HG03558 (cell line): ENCODE data around the gene GBF1.
"Not testable (repeated sequence)": the region's sequence is repeated elsewhere in the genome, so short reads cannot be mapped to it uniquely, and the experiment has no call there.

Experiments used
- ATAC-seq: cut with Tn5 transposase; IDR thresholded peaks from one replicate; pipeline ENCODE4 v1.9.1; 2021; ENCODE audit warnings: moderate number of reproducible peaks; ENCODE audit not compliant: unreplicated experiment; ENCODE audit errors: extremely low read depth

The GBF1 gene

DNA sequence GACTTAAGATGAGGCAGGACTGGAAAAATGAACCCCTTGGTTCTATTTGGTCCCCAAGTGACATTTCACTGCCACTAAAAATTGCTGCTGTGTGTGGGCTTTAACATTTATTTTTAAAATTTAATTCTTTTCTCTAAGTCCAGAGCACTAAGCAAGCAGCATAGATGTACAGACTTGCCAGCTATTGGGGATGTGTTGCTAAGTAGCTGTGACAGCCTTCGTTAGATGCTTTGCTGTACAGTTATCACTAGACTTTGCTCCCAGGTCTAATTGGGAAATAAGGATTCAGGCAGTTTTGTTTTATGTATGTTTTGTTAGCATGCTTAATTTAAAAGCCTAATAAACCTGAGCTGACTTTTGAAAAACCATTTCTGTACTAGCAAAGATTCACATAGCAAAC lies 51.8 kb downstream of the GBF1 start:
- ATAC-seq = no peak

DNA sequence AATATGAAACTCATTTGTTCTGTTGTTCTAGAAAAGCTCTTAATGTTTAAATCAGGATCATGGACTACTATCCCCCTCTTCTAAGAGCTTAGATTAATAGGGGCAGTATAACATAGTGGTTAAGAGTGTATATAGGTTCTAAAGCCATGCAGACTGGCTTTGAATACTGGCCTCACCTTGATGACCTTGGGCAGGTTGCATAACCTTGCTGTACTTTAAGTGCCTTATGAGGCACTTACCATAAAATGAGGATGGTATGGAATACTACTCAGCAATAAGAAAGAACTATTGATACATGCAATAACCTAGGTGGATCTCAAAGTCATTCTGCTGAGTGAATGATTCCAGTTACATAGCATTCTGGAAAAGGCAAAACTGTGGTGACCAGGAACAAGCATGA lies 53.6 kb downstream of the GBF1 start:
- ATAC-seq = no peak

DNA sequence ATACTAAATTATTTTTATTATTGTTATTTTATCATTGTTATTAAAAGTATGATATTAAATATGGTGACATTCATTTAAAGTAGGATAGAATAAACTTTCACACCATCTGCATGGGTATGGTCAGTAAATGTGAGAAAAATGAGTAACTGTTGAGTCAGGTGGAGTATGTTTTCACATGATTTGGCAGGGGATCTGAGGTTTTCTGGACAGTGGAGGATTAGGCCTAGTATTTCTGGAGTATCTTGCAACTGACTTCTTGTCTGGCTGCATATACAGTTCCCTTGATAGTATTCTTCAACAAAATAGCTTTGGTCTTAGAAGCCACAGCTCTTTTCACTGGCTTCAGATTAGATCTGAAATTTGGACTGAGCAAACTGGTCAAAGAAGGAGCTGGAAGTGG lies 54.5 kb downstream of the GBF1 start:
- ATAC-seq = no peak

DNA sequence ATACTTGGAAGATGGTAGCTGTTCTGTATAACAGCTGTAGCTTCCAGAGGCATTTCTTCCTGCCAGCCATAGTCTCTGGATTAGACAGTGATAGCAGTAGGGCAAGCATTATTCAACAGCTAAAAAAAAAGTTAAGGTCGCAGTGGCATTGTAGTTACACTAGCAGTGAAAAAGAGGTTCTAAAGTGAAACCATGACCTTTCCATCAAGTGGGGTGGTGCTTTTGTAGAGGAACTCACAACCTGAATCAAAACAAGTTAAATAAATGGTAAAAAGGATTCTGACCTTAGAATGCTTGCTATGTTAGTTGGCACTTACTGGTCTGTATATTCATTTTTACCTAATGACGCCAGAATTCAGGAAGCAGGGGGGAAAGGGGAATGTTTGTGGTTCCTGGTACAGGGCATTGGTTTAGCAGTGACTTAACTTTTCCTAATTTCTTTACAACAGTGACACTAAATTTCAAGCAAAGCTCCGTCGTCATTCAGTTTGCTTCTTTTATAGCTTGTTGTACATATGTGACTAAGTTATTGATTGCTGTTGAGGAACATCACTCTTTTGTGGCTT lies 55.0 kb downstream of the GBF1 start:
- ATAC-seq = no peak

DNA sequence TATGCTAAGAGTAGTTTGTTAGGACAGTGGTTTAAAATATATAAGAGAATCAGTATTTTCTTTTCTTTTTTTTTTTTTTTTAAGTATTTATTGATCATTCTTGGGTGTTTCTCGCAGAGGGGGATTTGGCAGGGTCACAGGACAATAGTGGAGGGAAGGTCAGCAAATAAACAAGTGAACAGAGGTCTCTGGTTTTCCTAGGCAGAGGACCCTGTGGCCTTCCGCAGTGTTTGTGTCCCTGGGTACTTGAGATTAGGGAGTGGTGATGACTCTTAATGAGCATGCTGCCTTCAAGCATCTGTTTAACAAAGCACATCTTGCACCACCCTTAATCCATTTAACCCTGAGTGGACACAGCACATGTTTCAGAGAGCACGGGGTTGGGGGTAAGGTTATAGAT lies 55.6 kb downstream of the GBF1 start:
- ATAC-seq = not testable (repeated sequence)

DNA sequence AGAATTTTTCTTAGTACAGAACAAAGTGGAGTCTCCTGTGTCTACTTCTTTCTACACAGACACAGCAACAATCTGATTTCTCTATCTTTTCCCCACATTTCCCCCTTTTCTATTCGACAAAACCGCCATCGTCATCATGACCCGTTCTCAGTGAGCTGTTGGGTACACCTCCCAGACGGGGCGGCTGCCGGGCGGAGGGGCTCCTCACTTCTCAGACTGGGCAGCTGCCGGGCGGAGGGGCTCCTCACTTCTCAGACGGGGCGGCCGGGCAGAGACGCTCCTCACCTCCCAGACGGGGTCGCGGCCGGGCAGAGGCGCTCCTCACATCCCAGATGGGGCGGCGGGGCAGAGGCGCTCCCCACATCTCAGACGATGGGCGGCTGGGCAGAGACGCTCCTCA lies 56.0 kb downstream of the GBF1 start:
- not testable (repeated sequence) for ATAC-seq

DNA sequence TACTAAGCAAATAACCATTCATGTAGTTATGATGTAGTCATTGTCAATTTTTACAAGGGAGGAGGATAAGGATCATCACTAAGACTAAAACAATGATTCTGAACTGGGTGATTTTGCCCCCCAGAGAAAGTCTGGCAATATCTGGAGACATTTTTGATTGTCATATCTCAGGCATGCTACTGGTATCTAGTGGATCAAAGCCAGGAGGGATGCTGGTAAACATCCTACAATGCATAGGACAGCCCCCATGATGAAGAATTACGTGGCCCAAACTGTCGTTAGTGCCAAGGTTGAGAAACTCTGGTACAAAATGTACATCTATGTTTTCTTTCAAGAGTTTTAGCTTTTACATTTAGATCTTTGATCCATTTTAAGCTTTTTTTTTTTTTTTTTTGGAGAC lies 57.3 kb downstream of the GBF1 start:
- ATAC-seq = no peak

DNA sequence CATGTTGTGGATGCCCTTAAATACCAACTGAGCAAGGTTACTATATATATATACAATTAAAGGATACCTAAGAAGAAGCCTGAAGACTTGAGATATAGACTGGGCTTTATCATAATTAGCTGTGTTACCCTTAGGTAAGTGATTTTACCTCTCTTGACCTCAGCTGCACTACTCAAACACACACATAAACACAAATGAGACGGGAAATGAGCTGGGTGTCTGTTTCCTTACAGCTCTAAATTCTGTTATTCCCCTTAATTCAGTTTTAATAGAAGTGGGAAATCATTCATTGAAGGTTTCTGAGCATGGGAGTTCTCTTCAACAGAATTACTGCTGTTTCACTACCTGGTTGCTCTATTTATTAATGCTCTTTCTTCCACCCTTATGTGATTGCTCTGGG lies 60.7 kb downstream of the GBF1 start:
- no peak for ATAC-seq

DNA sequence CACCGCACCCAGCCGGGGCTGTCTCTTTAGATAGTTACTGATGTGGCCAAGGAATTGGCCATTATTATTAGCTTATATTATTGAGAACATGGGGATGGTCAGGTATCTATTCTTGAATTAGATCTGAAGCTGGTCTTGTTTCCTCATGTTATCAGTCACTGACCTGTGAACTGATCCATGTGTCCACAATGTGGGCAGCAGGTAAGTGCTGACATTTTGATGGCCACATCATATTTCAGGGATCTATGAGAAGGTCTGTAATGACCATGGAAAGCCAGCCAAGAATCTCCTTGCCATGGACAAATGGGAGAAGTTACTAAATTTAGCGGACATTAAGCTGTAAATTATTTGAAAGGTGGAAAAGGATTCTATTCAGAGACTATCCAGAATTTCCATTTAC lies 61.4 kb downstream of the GBF1 start:
- ATAC-seq = no peak

DNA sequence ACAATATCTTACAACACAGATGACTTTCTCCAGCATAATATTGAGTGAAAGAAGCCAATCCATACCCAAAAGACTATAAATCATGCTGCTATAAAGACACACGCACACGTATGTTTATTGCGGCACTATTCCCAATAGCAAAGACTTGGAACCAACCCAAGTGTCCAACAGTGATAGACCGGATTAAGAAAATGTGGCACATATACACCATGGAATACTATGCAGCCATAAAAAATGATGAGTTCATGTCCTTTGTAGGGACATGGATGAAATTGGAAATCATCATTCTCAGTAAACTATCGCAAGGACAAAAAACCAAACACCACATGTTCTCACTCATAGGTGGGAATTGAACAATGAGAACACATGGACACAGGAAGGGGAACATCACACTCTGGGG lies 63.0 kb downstream of the GBF1 start:
- ATAC-seq = not testable (repeated sequence)

DNA sequence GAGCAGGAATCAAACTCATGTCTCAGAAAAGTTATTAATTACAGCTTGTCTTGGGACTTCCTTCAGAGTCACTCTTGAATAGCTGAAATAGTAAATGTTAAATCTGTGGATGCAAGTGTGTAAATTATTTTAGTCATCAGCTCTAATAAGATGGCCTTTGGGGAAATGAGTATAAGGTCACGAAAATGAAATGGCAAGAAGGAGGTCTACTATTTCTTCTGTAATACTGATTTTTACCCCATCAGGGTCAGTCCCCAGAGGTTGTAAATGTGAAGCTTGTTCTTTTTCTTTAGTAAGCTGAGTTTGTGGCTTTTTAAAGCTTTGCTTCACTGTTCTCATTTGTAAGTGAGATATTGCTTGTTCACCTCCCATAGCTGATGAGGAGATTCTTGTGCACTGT lies 63.9 kb downstream of the GBF1 start:
- ATAC-seq = no peak

DNA sequence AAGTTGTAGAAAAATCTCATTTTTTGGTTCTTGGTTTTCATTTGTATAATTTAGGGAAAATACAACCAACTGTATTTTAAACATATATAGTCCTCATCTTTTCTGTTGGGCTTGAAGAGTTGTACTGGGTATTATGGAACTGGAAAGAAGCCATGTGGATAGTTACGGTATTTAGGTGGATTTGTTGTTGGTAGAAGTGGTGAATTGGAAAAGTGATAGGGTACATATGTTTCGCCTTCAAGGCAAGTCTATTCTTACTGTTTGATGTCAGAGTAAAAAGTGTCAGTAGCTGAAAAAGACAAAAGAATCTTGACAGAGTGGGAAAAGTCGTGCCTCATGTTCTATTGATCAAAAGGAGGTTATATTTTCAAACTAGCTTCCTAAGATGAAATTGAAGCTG lies 64.6 kb downstream of the GBF1 start:
- ATAC-seq = no peak

DNA sequence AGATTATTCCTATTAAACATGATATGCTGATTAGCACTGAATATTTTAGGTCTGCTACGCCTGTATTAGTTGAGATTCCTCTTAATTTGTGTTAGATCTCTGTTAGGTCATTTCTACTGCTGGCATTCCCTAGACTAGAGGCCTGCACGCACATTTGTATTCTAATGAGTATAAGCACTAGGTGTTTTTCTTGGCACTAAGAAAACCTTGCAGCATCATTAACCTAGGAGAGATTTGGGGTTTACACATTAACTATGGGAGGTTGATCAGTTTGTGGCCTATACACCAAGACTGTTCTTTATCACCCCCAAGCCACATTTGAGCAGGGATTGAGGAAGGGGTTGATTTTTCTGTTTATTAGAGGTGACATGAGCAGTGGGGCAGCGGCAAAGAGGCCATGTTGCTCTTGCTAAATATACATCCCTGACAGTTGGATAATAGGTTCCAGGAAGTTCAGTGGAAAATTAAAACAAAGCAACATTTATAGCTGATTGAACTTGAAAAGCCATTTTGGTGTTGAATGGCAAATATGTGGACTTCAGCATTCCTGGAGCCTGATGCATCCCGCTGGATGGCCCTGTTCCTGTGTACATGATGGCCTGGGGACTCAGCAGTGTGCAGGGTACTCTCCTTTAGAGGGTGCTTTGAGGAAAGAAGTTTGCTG lies 65.2 kb downstream of the GBF1 start:
- no peak for ATAC-seq

DNA sequence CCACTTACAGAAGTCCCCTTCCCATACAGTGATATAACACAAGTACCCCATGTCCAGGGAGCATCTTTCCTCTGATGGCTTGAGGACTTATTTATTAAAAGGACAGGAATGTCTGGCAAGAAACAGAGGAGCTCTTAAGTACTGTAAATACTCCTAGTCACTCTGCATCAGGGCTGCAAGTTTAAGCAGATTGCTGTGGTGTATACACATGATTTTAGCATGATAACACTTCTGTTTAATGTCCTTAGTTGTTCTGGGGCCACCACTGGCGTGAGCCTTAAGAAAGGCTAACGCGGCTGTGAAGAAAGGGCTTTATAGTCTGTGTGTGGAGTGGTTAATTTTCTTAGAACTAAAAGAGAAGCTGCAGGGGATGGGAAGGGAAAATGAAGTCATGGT lies 65.7 kb downstream of the GBF1 start:
- ATAC-seq = no peak

DNA sequence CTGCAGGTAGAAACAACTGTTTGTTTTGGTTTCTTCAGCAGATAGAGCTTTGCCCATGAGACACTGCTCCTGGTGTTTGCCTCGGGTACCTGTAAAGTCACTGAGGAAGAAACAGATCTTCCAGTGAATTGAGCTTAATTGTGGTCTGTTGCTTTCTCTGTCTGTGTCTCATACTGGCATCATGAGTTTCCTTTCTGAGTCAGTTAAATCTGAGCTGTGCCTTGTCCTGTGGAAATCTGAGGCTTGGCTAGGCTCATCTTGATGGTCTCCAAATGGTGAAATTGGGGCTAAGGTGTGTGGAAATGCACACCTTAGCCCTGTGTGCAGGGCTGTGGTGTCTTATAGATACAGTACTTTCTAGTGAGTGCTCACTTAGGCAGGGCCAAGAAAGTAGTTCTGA lies 67.4 kb downstream of the GBF1 start:
- ATAC-seq = no peak

DNA sequence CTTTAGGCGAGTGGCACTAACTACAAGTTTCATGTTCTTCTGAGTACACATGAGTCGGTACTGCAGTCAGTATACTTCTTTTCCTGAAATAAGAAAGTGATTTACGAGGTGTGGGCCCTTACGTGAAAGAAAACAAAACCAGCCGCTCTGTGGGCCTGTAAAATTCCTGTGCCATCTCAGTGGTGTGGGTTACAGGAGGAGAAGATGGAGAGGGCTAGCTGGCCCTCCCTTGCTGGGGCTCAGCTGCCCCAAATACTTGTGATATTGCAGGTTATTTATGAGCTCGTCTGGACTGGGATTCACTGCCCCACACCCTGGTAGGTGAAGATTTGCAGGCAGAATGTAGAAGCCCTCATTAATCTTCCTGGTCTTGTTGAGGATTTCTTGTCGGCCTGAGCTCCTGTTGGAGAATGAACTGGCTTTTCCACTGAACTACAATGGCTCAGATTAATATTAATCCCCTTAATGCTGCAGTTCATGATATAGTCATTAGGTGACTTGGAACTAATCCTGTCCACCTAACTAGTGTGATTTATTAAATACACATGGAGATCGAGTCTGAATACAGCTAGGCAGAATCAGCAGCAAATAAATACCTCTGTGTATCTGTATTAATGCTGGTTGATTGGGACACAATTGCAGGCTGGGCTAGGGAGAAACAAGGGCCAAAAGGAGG lies 68.0 kb downstream of the GBF1 start:
- no peak for ATAC-seq

DNA sequence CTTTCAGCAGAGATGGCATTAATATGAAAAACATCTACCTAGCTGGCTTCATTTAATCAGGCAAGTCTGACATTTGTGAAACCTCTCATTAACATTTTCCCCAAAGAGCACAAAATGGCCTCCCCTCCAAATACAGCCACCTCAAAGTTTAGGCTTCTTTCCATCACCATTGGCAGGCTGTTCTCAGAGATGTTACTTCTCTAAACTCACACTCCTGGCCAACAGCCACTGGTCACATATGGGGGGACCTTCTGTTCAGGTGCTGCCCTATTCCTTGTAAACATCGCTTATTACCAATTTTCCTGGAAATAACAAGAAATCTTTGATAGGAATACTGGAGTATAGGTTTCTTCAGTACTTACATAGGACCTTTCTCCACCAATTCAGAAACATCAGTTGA lies 69.5 kb downstream of the GBF1 start:
- no peak for ATAC-seq

DNA sequence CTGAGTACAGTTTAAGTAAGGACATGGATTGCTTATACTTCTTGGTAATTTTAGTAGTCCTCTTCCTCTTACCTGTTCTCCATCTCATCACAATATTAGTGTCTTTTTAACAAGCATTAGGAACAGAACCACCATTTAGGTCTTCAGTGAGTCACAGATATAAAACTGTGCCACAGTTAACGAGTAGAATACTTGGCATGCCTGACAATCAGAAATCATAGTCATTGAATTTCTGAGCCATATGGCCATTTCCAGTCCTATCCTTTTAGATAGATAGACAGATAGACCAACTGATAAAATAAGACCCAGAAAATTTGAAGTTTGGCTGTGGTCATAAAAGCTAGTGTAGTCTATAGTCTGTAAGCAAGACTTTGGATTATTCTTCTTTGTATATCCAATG lies 71.1 kb downstream of the GBF1 start:
- ATAC-seq = no peak

DNA sequence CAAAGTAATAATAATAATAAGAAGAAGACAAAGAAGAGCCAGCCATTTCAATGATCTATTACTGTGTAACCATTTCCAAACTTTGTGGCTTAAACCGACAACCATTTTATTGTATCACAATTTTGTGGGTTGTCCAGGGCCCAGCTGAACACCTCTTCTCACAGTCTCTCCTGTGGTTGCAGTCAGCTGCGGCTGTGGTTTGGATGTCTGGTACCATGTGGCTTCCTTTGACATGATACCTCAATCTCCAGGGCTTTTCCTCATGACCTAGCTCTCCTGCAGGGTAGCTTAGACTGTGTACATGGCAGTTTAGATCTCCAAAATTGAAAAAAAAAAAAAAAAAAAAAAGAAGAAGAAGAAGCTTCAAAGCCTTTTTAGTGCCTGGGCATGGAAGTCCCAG lies 77.6 kb downstream of the GBF1 start:
- no peak for ATAC-seq

DNA sequence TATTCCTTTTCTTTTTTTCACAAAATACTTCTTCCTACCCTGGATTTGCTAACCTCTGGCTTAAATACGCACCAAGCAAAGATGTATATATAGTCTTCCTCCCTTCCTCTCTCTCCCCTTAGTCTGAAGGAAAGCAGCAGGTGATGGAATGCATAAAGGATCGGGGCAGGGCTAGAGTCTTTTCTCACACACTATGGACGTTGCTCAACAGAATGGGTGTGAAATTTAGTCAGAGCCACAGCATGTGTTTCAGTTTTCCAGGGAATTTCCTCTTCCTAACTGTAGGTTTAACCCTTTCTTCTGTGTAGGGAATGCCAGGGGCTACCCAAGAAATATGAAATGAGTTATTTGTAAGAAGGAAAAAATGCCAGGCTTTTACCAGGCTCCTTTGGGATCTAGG lies 78.7 kb downstream of the GBF1 start:
- no peak for ATAC-seq

DNA sequence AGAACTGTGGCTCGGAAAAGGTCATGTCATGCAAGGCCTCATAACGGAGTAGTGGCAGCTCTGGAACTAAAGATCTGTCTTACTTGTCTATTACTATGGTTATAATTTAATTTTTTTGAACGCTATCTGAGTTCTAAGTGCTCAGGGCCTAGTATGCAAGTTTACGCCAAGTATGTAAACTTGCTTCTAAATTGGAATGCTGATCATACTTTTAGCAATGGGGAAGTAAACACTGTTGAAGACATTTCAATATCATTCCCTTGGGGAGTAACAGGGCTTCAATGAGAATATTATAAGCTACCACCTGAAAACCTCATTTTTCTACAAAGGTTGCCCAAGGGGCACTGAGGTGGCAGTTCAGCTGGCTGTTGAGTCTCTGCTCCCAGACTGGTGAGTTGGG lies 80.7 kb downstream of the GBF1 start:
- no peak for ATAC-seq

DNA sequence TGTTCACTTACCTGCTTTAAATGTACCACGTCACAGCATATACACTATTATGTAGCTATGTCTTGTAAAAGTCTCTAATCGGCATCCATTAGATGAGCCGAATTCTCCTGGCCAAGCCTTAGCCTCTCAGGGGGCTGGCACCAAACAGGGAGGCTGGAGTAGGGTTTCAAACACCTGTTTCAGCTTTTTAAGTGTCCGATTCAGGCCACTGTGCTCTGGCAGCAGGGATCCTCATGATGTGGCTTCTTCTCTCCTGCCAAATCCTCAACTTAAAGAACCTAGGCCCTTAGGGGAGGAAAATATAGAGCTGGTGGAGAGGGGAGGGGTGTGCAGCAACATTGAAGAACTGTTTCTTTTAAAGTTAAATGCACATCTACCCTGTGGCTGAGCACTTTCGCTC lies 81.7 kb downstream of the GBF1 start:
- no peak for ATAC-seq
